Psoas muscle (tissue), 8 donors: ENCODE data around the gene KCTD6. TPM values are rescaled to one million over a fixed set of nuclear protein-coding genes. Genes with fewer than 3 reads are reported as not detected.

Experiments
- ATAC-seq, 4 donors: fragments of 200-7000 bp; cut with Tn5 transposase; one replicate each; pipeline ENCODE4 v1.9.1; 2020; ENCODE audit warnings: moderate library complexity in 3 of 4, mild to moderate bottlenecking in 2 of 4
- DNase-seq, 2 donors: peaks; one replicate each; pipeline ENCODE4 v3.0.0-alpha.2; 2020
- H3K27ac ChIP-seq: fragments of 200-600 bp; one replicate; pipeline ENCODE4 v1.8.0; 2022
- H3K27me3 ChIP-seq, 3 donors: fragments of 200-600 bp in 1 of 3; one replicate each; pipeline versions ENCODE4 v1.6.1 to v1.8.0; 2013 to 2022; ENCODE audit warnings: low read length in 2 of 3, mild to moderate bottlenecking in 2 of 3, moderate library complexity in 1 of 3; ENCODE audit not compliant: insufficient read depth in 3 of 3
- H3K36me3 ChIP-seq, 2 donors: fragments of 200-600 bp in 1 of 2; one replicate each; pipeline versions ENCODE4 v1.6.1 to v1.8.0; 2013 to 2022; ENCODE audit warnings: low read depth in 1 of 2, mild to moderate bottlenecking in 1 of 2, moderate library complexity in 1 of 2; ENCODE audit not compliant: insufficient read depth in 1 of 2
- H3K4me1 ChIP-seq: fragments of 200-600 bp; one replicate; pipeline ENCODE4 v1.8.0; 2022
- H3K4me3 ChIP-seq: fragments of 200-600 bp; one replicate; pipeline ENCODE4 v1.8.0; 2022; ENCODE audit warnings: mild to moderate bottlenecking
- H3K9me3 ChIP-seq: fragments of 200-600 bp; one replicate; pipeline ENCODE4 v1.8.0; 2022
- CTCF ChIP-seq: fragments of 200-600 bp; IDR thresholded peaks from one replicate; pipeline ENCODE4 v1.8.0; 2022; ENCODE audit warnings: antibody characterized with exemption
- WGBS, 3 donors: extraction: QIAGEN DNeasy Blood & Tissue Kit; methylation state at CpG; one replicate each; pipeline versions ENCODE4 v1.1.6 to v1.1.7; 2013; 5-methylcytosine and 5-hydroxymethylcytosine counted together
- intact Hi-C, 2 donors: fragments of 100-400 bp; cut with DNase I; formaldehyde crosslinking; loops; one replicate each; pipeline versions ENCODE4 v1.11.0 to v1.14.2; 2022
- polyA plus RNA-seq, 3 donors: library from polyadenylated mRNA; stranded (reverse); fragments of 200-250 nt; gene quantifications; one replicate each; pipeline ENCODE4 v1.2.3, GENCODE V29; 2013
- total RNA-seq, 4 donors: library from RNA; stranded (reverse); fragmentation: NEBNext Ultra II Directional in 2 of 4; extraction: Animal tissue kit (Norgen Biotek cat#: 25700) in 2 of 4; gene quantifications; one replicate each; pipeline versions ENCODE4 v1.2.1 to v1.2.4, GENCODE V29; 2021 to 2023
- donor health status: healthy with polysubstance abuse.
- donor health status: DM: no; HTN: no; CAD: no; lungs with moderate emphysema.
- donor health status: Bipolar disorder and iron deficiency.
- donor health status: healthy.
- donor health status: DM: yes; HTN: yes; CAD: no.
- donor health status: DM: no; HTN: no; CAD: no.
- donor health status: DM: no; HTN: no; CAD: no.
- donor health status: DM: yes; HTN: yes; CAD: no.

KCTD6 gene
- total and polyA plus RNA-seq, 7 donors = 2.6 to 11.0 (median 6.7) TPM

- Histone ChIP-seq H3K9me3 (no peaks in the 10 kb centered on the region), H3K4me1 (no peaks in the 10 kb centered on the region), H3K4me3 (no peak overlapping the region), H3K27ac (no peak overlapping the region), H3K27me3 (no peaks in the 10 kb centered on the region), H3K36me3 (peaks cover 0 to 58% of the 10 kb centered on the region in 2 donors)
- no peak for ATAC-seq
- no peak for TF ChIP-seq CTCF
- WGBS, 3 donors = 48 to 63% (median 55%) methylated on average over 3 of the region's 3 CpGs
- intact Hi-C loops = no loop called here
- DNase-seq = no peak
Measured at GRCh38 chr3:58518291-58518789, 26.4 kb downstream of the KCTD6 start.

GRCh38 chr3:58519668-58520402 is 27.9 kb downstream of the KCTD6 start:
- no peaks in the 10 kb centered on the region for H3K27me3 ChIP-seq
- intact Hi-C loops = no loop called here
- no peak overlapping the region for H3K4me3 ChIP-seq
- no peaks in the 10 kb centered on the region for H3K4me1 ChIP-seq
- H3K9me3 ChIP-seq = no peaks in the 10 kb centered on the region
- DNase-seq = no peak
- ATAC-seq = no peak
- TF ChIP-seq CTCF = no peak
- no peak overlapping the region for H3K27ac ChIP-seq
- H3K36me3 ChIP-seq = peaks cover 0 to 72% of the 10 kb centered on the region in 2 donors
- WGBS, 3 donors = 86 to 95% (median 87%) methylated on average over 6 of the region's 6 CpGs

- no peaks in the 10 kb centered on the region for H3K4me1 ChIP-seq
- intact Hi-C loops = no loop called here
- no peaks in the 10 kb centered on the region for H3K27me3 ChIP-seq
- ATAC-seq (peak in 1 of 4 donors; percentile 41), DNase-seq (no peak)
- TF ChIP-seq CTCF = no peak
- no peaks in the 10 kb centered on the region for H3K9me3 ChIP-seq
- 50 to 68% (median 60%) methylated on average over 8 of the region's 8 CpGs for WGBS, 3 donors
- H3K4me3 ChIP-seq = no peak overlapping the region
- peaks cover 0 to 68% of the 10 kb centered on the region in 2 donors for H3K36me3 ChIP-seq
- H3K27ac ChIP-seq = no peak overlapping the region
Measured at GRCh38 chr3:58520403-58521335, 28.8 kb downstream of the KCTD6 start.

- TF ChIP-seq CTCF = no peak
- WGBS, 3 donors = 83 to 93% (median 88%) methylated on average over 3 of the region's 3 CpGs
- no peak overlapping the region for H3K27ac ChIP-seq
- H3K4me3 ChIP-seq = no peak overlapping the region
- peaks cover 0 to 63% of the 10 kb centered on the region in 2 donors for H3K36me3 ChIP-seq
- H3K9me3 ChIP-seq = no peaks in the 10 kb centered on the region
- no peaks in the 10 kb centered on the region for H3K4me1 ChIP-seq
- no peaks in the 10 kb centered on the region for H3K27me3 ChIP-seq
- DNase-seq (no peak), ATAC-seq (no peak)
- intact Hi-C loops = no loop called here
Measured at GRCh38 chr3:58521336-58521670, 29.4 kb downstream of the KCTD6 start.
